CD14-positive monocyte (primary cell): ENCODE results near the gene ALPI. TPM values are rescaled to one million over a fixed set of nuclear protein-coding genes. Genes with fewer than 3 reads are reported as not detected.

Source experiments
- DNase-seq, 3 donors: peaks; one replicate each; pipeline ENCODE4 v3.0.0-alpha.2; 2011 to 2022
- H2AFZ ChIP-seq: 2 replicates; pipeline ENCODE4 v1.6.0; 2012; ENCODE audit warnings: mild to moderate bottlenecking, low read depth, low read length, inconsistent platforms; ENCODE audit not compliant: insufficient read depth, poor library complexity, severe bottlenecking
- H3K27ac ChIP-seq, 2 donors: 1 replicate in 1 of 2; 2 replicates in 1 of 2; pipeline ENCODE4 v1.5.1; 2012 to 2013; ENCODE audit warnings: low read length in 2 of 2, control low read depth in 1 of 2, inconsistent platforms in 1 of 2, low read depth in 1 of 2, mild to moderate bottlenecking in 1 of 2
- H3K27me3 ChIP-seq, 2 donors: one replicate each; pipeline versions ENCODE4 v1.6.0 to v1.6.1; 2011 to 2013; ENCODE audit warnings: low read length in 2 of 2; ENCODE audit not compliant: control insufficient read depth in 2 of 2, insufficient read depth in 2 of 2
- H3K36me3 ChIP-seq, 2 donors: replicated peaks in 1 of 2; 1 replicate in 1 of 2; 2 replicates in 1 of 2; pipeline versions ENCODE4 v1.5.1 to v1.6.1; 2012 to 2013; ENCODE audit warnings: low read length in 2 of 2, control low read depth in 1 of 2, inconsistent platforms in 1 of 2, mild to moderate bottlenecking in 1 of 2; ENCODE audit not compliant: insufficient read depth in 2 of 2, control insufficient read depth in 1 of 2
- H3K4me1 ChIP-seq, 2 donors: 1 replicate in 1 of 2; 2 replicates in 1 of 2; pipeline versions ENCODE4 v1.5.1 to v1.6.1; 2012 to 2013; ENCODE audit warnings: low read length in 2 of 2, control low read depth in 1 of 2, inconsistent platforms in 1 of 2, mild to moderate bottlenecking in 1 of 2, moderate library complexity in 1 of 2; ENCODE audit not compliant: insufficient read depth in 2 of 2, control insufficient read depth in 1 of 2
- H3K4me2 ChIP-seq: replicated peaks from 2 replicates; pipeline ENCODE3; 2012; ENCODE audit warnings: low read length, moderate library complexity, mild to moderate bottlenecking; ENCODE audit not compliant: poor library complexity, severe bottlenecking; ENCODE audit errors: extremely low read depth
- H3K4me3 ChIP-seq, 3 experiments: fragments of 200-600 bp in 1 of 3; sonication (generic) in 1 of 3; replicated peaks in 1 of 3; 1 replicate in 2 of 3; 2 replicates in 1 of 3; pipeline ENCODE4 v1.5.1; 2011 to 2013; ENCODE audit warnings: low read length in 3 of 3, mild to moderate bottlenecking in 3 of 3, control low read depth in 2 of 3, low read depth in 2 of 3, inconsistent platforms in 1 of 3, moderate library complexity in 1 of 3
- H3K79me2 ChIP-seq: 2 replicates; pipeline ENCODE4 v1.6.0; 2012; ENCODE audit warnings: mild to moderate bottlenecking, control low read depth, inconsistent platforms, low read length, moderate library complexity; ENCODE audit not compliant: insufficient read depth
- H3K9ac ChIP-seq: 2 replicates; pipeline ENCODE4 v1.6.0; 2017; ENCODE audit warnings: low read length, mild to moderate bottlenecking; ENCODE audit not compliant: insufficient read depth, poor library complexity, severe bottlenecking
- H3K9me3 ChIP-seq, 2 donors: replicated peaks in 1 of 2; 1 replicate in 1 of 2; 2 replicates in 1 of 2; pipeline versions ENCODE4 v1.5.1 to v1.6.1; 2012 to 2013; ENCODE audit warnings: low read length in 2 of 2, control low read depth in 1 of 2; ENCODE audit not compliant: control insufficient read depth in 1 of 2, insufficient read depth in 1 of 2
- H4K20me1 ChIP-seq: 2 replicates; pipeline ENCODE4 v1.6.0; 2012; ENCODE audit warnings: mild to moderate bottlenecking, low read length, control low read depth, moderate library complexity; ENCODE audit not compliant: insufficient read depth
- H3K27ac Mint-ChIP-seq, 7 donors: one replicate each; pipeline ENCODE4 v1.8.0; 2020; ENCODE audit warnings: mild to moderate bottlenecking in 7 of 7, mixed read lengths in 7 of 7, moderate library complexity in 6 of 7, inconsistent platforms in 2 of 7
- H3K27me3 Mint-ChIP-seq, 3 donors: one replicate each; pipeline ENCODE4 v1.8.0; 2021 to 2022; ENCODE audit warnings: low read depth in 3 of 3, mild to moderate bottlenecking in 3 of 3, mixed read lengths in 3 of 3, moderate library complexity in 3 of 3, inconsistent platforms in 1 of 3
- H3K36me3 Mint-ChIP-seq, 2 donors: one replicate each; pipeline ENCODE4 v1.8.0; 2020; ENCODE audit warnings: mixed read lengths in 2 of 2, inconsistent platforms in 1 of 2, mild to moderate bottlenecking in 1 of 2
- H3K4me1 Mint-ChIP-seq: one replicate; pipeline ENCODE4 v1.8.0; 2020; ENCODE audit warnings: mild to moderate bottlenecking, mixed read lengths
- H3K4me3 Mint-ChIP-seq, 2 donors: one replicate each; pipeline ENCODE4 v1.8.0; 2020; ENCODE audit warnings: mild to moderate bottlenecking in 2 of 2, mixed read lengths in 2 of 2, moderate library complexity in 1 of 2
- H3K9me3 Mint-ChIP-seq, 7 donors: one replicate each; pipeline ENCODE4 v1.8.0; 2020 to 2022; ENCODE audit warnings: mixed read lengths in 7 of 7, mild to moderate bottlenecking in 6 of 7, moderate library complexity in 6 of 7, inconsistent platforms in 2 of 7
- CTCF ChIP-seq: fragments of 200-600 bp; IDR thresholded peaks from one replicate; pipeline ENCODE4 v1.8.0; 2022; ENCODE audit warnings: antibody characterized with exemption, mild to moderate bottlenecking
- WGBS: methylation state at CpG from one replicate; pipeline ENCODE4 v1.1.5; 2013; ENCODE audit warnings: missing lambda C conversion rate; ENCODE audit not compliant: insufficient coverage; 5-methylcytosine and 5-hydroxymethylcytosine counted together
- intact Hi-C, 2 donors: fragments of 100-400 bp; cut with micrococcal nuclease; formaldehyde crosslinking; loops; one replicate each; pipeline versions ENCODE4 v1.15.0 to v1.15.1; 2023
- polyA plus RNA-seq, 3 donors: library from polyadenylated mRNA; depleted of rRNA in 1 of 3; unstranded in 2 of 3; stranded (reverse) in 1 of 3; fragments of 300-500 nt in 2 of 3; fragments of >200 nt in 1 of 3; fragmentation: Illumina TruSeq in 2 of 3; gene quantifications; 1 replicate in 2 of 3; 2 replicates in 1 of 3; pipeline ENCODE4 v1.2.3, GENCODE V29; 2012 to 2021

Gene ALPI
- polyA plus RNA-seq, 3 donors: not detected

DNA sequence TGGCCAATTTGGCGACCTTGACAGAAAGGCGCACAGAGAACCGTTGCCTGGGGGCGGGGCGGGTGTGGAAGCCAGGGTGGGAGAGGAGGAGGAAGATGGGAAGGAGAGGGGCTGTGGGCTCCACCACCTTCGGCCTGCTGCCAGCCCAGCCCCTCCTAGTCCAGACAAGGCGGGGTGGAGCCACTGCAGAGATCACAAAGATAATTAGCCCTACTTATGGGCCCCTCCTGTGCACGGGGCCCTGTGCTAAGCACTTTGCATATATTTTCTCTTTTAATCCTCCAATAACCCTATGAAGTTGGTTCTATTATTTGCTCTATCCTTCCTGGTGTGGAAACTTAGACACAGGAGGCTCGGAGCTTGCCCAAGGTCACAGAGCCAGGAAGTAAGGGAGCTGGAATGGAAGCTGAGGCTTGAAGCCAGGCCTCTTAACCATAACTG lies 45.4 kb downstream of the ALPI start:
- peaks cover 0 to 11% of the 10 kb centered on the region in 2 donors for H3K9me3 ChIP-seq
- H3K4me3 ChIP-seq: no peak overlapping the region
- H3K9me3 Mint-ChIP-seq: peaks cover 0 to 6% (median 0%) of the 10 kb centered on the region in 7 donors
- no peak overlapping the region for H3K4me2 ChIP-seq
- H3K4me1 ChIP-seq: no peaks in the 10 kb centered on the region
- TF ChIP-seq CTCF: no peak
- peaks cover 15 to 40% of the 10 kb centered on the region in 2 donors for H3K27me3 ChIP-seq
- H3K9ac ChIP-seq: no peak overlapping the region
- H3K4me3 Mint-ChIP-seq: no peak overlapping the region
- no peak overlapping the region for H3K27ac ChIP-seq
- H3K4me1 Mint-ChIP-seq: peaks cover 2% of the 10 kb centered on the region
- no peak for DNase-seq
- H3K36me3 ChIP-seq: no peaks in the 10 kb centered on the region
- H3K27me3 Mint-ChIP-seq: peaks cover 45 to 66% (median 54%) of the 10 kb centered on the region in 3 donors
- H3K79me2 ChIP-seq: no peaks in the 10 kb centered on the region
- H3K36me3 Mint-ChIP-seq: no peaks in the 10 kb centered on the region
- H2AFZ ChIP-seq: no peak overlapping the region
- H4K20me1 ChIP-seq: no peaks in the 10 kb centered on the region
- no CpG with 5 or more reads among the region's 9 CpGs for WGBS
- no peak overlapping the region for H3K27ac Mint-ChIP-seq
- intact Hi-C loops: no loop called here

DNA sequence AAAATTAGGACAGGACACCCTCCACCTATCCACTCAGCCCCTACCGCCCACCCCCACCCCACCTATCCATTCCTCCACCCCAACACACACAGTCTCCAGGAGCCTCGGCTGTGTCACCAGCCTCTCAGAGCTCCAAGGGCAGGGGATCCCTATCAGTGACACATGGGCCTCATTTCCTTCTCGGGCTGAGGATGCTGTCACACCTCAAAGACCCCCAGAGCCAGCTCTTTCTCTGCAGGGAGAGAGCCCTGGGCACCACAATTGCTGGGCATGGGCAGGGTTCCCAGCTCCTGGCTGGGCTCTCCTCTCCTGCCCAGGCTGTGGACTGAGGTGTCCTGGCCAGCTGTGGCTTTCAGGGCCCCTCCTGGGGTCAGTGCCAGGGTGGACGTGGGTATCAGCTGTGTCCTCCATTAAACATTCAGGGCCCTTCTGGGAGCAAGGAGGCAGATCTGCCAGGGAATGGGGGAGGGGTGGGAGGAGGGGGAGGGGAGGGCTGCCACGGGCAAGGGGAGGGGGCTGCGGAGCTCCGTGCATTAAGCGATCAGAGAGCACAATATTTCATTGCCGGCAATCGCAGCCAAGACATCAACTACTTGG lies 45.9 kb downstream of the ALPI start:
- DNase-seq: no peak
- Mint-ChIP-seq H3K4me3 (peak overlapping the region in 1 of 2 donors; percentile 42), H3K36me3 (no peaks in the 10 kb centered on the region), H3K27ac (no peak overlapping the region), H3K4me1 (peaks cover 2% of the 10 kb centered on the region), H3K9me3 (peaks cover 0 to 6% (median 0%) of the 10 kb centered on the region in 7 donors), H3K27me3 (peaks cover 46 to 72% (median 59%) of the 10 kb centered on the region in 3 donors)
- Histone ChIP-seq H3K9me3 (peaks cover 0 to 11% of the 10 kb centered on the region in 2 donors), H3K4me3 (no peak overlapping the region), H3K36me3 (no peaks in the 10 kb centered on the region), H2AFZ (no peak overlapping the region), H4K20me1 (no peaks in the 10 kb centered on the region), H3K27ac (no peak overlapping the region), H3K79me2 (no peaks in the 10 kb centered on the region), H3K27me3 (peaks cover 15 to 40% of the 10 kb centered on the region in 2 donors), H3K4me1 (no peaks in the 10 kb centered on the region), H3K9ac (no peak overlapping the region), H3K4me2 (no peak overlapping the region)
- WGBS: 84% methylated on average over 3 of the region's 10 CpGs
- TF ChIP-seq CTCF: no peak
- intact Hi-C loops: no loop called here
